ENCODE measurements around the gene TSPAN2.

Gene TSPAN2

DNA sequence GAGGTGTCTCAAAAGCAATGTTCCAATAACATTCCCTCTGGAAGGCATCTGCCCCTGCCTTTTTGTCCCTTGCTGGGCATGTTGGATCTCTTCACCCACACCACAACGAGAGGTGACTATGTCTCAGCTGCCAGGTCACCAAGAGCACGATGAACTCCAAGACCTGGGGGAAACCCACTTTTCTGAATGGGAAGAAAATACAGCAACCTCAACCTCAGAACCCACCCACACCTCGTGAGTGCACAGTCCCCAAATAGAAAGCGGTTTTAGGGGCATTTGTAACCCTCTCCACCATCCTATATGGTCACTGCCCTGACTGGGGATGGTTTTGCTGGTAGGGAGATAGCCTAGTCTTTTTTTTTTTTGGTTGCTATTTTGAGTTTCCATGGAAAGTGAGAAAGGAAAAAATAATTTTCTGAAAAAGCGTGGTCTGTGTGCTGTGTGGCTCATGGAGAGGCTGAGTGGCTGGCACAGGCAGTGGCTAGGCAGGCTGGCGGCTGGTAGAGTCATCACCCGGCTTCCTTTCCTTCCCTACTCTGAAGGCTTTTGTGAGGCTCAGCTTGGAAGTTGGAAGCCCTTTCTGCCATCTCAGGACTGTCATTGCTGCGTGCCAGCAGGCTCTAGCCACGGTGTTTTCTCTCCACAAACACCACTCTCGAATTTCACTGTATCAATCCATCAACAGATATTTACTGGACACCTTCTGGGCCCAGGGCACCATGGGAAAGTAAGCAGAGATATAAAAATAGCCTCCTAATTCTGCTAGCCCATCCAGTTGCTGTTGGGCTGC lies 15.8 kb downstream of the TSPAN2 start:
- no peak for FAIRE-seq

DNA sequence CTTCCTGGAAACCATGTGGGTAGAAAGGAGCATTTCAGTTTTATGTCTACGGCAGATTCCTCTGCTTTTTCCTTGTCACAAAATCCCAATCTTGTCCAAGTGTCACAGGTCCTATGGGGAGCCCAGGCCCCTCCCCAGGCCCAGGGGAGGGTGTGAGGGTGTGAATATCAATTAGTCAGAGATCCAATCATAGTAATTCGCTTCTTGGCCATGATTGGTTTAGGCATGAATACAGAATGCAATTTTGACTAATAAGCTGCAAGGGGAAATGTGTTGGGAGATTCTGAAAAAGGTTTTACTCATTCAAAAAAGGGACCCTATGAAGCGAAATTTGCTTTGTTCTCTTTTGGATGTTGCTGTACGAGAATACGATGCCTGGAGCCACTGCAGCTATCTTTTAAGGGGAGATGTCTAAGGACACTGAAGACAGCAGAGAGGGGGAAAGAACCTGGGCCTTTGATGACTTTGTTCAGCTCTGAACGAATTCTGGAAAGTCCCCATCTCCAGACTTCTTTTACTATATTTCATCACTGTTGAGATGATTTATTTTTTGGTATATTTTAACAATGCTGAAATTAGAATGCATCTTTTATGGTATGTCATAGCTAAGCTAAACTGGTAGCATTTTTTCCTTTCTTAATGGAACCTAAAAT lies 18.2 kb downstream of the TSPAN2 start:
- FAIRE-seq, result no peak

DNA sequence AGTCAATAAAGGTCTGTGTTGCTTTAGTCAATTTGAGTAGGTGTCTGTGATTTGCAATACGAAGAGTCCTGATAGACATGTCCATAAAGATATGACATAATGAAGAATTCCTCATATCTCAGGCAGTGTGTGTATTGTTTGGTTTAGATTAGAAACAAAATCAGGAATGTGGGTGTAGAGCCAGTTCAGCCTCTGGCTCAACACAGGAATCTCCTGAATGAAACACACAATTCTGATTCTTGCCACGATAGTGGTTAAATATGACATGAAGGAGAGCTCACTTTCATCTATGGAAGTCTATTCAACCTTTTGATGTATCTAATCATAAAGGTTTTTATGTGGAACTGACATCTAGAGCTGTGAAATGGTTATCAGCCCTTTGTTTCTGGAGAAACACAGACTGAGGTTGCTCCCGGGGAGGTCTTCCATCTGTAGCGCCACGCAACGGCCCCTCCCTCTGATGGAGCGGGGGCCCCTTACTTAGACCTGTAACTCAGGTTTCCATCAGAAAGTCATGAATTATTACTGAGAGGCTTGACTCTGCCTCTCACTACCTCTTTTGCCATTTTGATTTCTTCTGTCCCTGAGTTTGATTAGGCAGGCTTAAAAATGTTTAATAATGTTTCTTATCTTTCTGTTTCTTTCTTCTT lies 19.5 kb downstream of the TSPAN2 start:
- no peak for FAIRE-seq

DNA sequence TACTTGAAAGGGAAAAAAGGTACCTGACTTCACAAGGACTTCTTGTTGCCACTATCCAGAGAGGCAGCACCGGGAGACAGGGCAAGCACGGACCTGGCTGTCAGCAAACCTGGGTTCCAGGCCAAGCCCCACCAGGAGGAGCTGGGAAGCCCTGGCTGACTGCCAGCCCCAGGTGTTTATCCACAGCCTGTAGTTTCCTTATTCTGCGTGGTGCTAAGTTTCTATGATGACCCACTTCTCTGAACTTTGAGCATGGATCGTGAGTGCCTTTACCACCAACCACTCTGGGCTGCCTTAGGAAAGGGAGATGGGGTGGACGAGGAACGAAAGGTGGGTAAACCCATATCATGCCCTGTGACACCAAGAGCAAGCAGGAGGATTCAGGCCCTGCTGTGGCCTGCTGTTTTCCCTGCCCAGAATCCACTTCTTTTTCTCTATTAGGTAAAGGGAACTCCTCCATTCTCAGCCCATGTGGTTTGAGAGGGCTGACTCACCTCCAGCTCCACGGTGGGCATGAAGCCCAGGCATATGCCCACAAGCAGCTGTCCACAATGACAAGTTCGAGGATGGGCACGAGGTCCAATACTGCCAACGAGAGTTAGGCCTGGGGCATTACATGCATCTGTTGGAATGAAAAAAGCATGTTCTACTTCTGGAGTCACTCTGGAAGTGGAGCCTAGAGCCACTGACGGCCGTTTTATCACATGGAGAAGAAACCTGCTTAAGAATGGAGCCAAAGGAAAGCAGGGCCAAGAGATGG lies 20.3 kb downstream of the TSPAN2 start:
- FAIRE-seq, result no peak

DNA sequence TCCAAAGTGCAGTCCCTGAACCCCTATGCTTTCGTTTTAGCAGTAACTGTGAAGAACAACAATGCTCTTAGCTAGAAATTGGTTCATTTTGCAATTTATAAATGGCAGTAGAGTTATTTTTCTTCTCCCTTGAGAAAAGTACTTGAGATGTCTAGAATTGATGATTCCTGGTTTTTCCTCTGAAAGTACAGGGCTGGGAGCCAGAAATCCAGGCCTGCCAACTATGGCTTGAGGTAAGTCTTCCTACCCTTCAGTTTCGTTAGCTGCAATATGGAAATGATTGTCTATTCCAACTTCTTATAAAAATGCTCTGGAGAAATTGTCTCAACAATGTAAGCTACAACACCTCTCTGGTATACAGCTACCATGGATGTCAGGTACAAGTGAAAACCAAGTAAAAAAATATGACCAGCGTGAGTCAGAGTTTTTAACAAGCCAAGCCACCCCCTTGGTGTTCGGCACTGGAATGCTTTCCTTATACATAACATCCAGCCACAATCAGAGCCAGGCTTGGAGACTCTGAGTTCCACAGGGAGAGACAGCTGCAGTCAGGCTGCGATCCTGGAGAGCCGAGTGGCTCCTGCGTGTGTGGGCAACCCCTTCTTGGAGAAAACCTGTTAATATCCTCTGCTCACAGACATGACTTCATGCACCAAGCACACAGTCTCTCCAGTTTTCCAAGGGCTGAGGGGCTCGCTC lies 22.0 kb downstream of the TSPAN2 start:
- FAIRE-seq, result no peak

DNA sequence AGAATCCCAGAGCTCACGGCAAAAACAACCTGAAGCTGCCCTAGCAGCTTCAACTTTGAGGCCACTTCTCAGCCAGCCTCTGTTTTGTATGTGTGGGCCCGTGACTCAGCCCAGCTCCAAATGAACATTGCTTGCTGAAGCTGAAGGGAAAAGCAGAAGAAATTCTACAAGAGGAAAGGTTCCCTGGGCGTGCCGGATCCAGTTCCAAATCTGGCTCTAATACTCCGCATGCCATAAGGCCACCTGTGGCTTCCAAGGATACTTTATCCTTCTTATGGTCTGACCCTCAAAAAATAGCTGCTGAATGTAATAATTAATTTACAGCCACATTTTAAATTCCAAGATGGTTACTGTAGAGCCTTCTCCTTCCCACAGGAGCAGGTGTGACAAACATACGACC lies 24.3 kb downstream of the TSPAN2 start:
- no peak for FAIRE-seq

DNA sequence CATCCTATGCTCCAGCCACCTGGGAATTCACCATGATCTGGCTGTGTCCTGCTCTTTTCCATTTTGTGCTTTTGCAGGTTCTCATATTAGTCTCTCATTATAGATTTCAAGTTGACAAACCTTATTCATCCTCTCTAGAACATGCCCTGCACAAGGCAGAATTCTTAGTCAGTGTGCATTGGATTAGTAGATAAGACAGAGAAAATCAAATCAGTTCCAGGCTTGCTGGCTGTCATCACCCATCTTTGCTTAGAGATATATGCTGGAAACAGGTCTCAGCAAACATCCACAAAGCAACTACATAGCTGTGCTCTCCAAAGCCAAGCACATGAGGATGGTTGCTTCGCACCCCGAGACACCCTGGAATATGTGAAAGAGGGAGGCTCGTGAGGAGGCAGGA lies 24.8 kb downstream of the TSPAN2 start:
- no peak for FAIRE-seq

DNA sequence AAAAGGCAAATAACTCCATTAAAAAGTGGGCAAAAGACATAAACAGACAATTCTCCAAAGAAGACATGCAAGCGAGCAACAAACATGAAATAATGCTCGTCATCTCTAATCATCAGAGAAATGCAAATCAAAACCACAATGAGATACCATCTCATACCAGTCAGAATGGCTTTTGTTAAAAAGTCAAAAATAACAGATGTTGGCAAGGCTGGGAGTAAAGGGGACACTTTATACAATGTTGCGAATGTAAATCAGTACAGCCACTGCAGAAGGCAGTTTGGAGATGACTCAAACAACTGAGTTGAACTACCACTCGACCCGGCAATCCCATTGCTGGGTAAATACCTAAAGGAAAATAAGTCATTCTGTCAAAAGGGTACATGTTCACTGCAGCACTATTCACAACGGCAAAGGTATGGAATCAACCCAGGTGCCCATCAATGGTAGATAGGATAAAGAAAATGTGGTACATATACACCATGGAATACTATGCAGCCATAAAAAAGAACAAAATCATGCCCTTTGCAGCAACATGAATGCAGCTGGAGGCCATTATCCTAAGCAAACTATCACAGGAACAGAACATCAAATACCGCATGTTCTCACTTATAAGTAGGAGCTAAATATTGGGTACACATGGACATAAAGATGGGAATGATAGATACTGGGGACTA lies 25.9 kb downstream of the TSPAN2 start:
- FAIRE-seq, result no peak

DNA sequence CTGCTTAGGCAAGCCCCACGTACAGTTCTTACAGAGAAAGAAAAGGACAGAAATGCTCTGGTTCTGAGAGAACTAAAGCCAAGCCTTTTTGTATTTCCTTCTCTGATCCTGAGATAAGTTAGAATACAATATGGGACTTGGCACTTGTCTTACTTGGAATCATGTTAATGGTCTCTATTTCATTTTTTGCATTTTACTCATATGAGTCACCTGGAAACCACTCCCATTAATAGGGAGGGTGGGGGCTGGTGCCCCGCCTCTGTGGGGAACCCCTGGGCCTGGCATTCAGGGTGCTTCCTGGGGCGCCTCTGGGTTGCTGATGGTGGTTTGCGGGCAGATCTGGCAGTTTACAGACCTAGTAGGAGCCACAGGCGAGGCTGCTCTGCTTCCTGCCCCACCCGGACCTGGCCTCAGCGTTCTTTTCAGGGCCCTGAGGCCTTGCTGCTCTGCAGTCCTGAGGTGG lies 26.7 kb downstream of the TSPAN2 start:
- FAIRE-seq, result no peak

DNA sequence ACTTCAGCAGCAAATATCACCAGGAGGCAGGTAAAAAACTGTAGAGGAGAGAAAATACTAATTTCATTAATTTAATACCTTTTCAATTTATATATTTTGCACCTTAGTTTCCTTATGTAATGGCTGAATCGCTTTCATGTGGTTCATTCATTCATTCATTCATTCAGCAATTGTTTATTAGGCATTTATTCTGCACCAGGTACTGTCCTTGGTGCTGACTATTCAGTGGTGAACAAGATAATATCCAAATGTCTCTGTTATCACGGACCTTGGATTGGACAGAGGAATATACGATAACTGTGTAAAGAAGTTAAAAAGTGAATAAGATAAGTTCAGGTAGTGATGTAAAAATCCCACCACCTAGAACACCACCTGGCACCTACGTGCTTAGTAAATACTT lies 28.8 kb downstream of the TSPAN2 start:
- FAIRE-seq, result no peak

DNA sequence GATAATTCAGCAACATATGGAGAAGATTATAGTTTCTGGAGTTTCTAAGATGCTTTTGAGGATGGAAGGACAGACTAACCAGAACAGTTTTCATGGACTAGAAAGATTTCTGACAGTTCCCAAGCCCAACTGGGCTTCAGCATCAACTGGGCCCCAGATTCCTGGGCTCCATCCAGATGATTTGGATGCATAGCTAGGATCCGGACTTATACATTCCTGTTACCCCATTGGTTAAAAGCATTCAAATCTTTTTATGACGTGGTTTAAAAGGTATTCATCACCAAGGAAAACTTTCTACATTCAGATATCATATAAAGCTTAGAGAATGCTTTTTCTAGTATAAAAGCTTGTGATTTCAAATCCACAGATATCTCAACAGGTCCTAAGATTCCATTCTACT lies 30.0 kb downstream of the TSPAN2 start:
- FAIRE-seq, result no peak

DNA sequence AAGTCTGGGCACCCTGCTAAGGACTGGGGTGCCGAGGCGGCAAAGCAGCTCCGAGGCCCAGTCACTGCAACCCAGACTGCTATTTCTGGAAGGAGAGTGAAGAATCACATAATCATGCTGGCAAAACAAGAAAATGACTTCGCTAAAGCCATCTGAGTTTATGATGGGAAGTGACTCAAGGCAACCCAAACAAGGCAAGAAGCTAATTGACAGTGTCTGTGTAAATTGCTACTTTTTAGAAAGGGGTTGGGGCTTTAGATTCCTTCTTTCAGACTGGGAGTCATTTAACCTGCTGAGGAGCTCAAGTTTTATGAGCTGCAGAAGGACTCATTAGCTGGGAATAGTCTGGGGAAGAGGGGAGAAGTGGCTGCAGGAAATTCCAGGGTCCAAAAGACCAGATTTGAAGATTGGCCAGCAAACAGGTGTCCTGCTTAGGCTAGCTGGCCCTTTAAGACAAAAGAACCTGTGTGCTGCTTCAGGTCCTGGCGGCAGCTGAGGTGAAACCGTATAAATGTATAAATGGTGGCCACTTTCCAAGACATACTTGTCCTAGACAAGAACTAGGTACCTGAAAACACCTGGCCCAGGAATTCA lies 31.5 kb downstream of the TSPAN2 start:
- no peak for FAIRE-seq

DNA sequence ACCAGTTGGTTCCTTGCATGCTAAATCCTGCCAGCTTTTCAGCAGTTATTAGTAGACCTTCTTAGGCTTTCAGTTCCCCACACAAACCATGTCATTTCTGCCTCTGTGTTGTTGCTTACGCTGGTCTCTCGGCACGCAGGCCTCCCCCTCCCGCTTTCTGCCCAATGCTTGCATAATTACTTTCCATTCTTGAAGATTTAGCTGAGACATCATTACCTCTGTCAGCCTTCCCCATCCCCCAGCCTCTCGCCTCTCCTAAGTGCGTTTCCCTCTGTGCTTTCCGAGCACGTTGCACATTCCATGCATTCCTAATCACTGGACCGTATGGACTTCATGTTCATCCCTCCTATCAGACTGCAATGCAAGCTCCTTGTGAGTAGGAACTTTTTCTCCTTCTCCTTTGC lies 32.9 kb downstream of the TSPAN2 start:
- no peak for FAIRE-seq

DNA sequence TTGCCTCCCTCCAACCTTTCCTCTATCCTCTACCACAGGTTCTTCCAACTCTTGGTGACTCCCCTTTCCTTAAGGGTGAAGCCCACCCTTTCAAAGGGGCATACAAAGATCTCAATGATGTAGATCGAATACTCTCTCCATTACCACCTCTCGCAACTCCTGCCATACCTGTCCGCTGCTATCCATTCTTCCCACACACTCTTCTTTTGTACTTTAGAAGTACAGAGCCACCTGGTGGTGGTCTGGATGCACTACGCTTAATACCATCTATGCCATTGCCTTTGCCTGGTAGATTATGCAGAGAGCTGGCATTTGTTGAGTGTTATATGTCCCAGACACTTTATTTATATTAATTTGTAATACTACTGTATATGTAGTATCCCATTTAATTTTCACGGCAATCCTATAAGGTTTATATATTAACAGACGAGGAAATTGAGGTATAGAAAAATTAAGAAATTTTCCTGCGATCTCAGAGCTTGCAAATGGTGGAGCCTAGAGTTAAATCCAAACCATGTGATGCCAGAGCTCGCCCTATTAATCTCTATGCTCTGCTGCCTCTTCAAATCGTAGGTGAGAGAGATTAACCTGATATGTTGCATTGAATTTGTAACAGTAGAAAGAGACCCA lies 36.7 kb downstream of the TSPAN2 start:
- peak; percentile 59 for FAIRE-seq

DNA sequence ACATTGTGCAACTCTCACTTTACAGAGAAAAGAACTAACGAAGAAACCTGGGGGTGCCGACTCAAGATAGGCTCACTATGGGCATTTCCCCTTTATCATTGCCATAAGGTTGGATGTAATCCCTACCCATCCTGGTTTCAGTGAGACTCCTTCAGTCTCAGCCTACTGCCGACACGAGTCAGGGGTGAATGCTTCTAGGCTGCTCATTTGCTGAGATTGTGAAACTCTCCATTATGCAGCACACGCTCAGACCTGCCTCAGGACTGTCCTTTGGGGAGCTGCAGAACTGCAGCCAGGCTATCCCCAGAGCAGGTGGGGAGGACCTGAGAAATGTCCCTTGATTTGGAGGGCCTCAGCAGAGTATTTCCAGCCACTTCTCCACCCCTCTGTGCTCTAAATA lies 37.5 kb downstream of the TSPAN2 start:
- no peak for FAIRE-seq

DNA sequence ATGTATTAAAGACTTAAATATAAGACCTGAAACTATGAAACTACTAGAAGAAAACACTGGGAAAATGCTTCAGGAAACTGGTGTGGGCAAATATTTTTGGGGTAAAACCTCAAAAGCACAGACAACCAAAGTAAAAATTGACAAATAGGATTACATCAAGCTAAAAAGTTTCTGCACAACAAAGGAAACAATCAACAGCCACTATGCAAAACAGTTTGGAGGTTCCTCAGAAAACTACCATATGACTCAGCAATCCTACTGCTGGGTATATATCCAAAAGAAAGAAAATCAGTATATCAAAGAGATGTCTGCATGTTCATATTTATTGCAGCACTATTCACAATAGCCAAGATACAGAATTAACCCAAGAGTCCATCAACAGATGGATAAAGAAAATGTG lies 42.6 kb downstream of the TSPAN2 start:
- no peak for FAIRE-seq

DNA sequence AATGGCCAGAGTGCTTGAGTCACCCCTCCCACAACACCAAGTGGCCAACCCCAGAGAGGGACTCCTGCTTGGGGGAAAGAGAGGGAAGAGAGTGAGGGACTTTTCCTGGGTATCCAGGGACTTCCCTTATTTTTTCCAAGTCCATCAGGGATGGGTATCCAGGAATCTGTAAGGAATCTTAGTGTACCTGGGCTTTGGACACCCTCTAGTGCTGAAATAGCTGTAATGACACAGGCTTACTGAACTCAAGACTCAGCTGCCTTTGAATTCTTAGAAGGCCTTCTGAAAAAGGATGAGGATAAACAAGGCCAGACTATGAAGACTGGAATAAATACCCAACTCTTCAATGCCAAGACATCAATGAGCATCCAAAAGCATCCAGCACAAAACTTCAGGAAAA lies 47.6 kb downstream of the TSPAN2 start:
- FAIRE-seq, result no peak

DNA sequence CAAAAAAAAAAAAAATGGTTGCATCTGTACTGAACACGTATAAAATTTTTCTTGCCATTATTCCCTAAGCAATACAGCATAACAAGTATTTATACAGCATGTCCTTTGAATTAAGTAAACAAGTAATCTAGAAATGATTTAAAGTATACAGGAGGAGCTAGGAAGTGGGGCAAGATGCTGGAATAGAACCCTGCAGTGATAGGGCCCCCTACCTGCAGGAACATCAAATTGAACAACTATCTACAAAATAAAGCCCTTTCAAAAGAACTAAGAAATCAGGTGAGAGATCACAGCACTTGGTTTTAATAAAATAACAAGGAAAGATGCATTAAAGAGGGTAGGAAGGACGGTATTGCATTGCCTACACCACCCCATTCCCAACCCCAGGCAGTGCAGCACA lies 48.8 kb downstream of the TSPAN2 start:
- FAIRE-seq, result no peak

DNA sequence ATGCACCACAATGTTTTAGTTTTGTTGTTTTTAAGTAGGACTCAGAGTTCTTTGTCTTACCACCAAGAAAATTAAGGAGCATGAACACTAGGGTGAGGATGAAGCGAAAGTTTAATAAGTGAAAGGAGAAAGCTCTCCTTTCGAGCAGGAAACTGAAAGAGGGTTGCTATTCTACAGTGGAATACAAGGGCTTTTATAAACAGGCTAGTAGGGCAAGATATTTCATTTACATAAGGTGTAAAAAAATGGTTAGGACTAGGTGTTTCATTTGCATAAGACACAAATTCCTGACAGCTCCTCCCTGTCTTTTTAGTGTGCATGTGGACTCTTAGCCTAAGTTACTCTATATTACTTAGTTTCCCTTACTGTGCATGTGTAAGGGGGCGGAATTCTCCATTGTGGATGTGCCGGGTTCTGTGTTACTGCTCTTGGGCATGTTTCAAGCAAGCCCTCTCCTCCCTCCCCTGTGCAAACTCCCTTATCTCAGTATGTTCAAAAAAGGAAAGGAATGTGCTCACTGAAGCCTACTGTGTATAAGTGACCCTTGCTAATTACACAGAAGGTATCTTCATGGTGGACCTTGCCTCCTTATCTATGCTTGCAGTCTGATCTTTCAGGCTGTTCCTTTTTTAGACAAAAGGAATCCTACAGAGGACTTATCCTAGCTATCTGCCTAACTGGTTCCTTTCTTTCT lies 52.3 kb downstream of the TSPAN2 start:
- FAIRE-seq, result no peak

DNA sequence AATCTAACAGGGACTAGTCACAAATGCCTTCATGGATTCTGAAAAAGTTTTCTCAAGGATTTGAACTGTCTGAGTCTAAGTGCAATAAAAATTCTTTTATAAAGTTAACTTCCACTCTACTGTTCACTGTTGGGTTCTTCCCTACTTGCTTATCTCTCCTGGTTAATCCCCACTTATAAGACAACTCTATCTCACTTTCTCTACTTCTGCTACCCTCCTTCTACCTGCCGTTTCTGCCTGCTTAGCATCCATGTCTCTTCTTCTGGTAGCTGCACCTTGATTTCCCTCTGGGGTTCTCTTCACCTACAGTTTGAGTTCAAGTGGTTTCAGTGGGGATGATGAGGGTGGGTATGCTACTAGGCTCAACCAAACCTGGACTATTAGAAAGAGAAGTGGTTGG lies 53.7 kb downstream of the TSPAN2 start:
- no peak for FAIRE-seq

DNA sequence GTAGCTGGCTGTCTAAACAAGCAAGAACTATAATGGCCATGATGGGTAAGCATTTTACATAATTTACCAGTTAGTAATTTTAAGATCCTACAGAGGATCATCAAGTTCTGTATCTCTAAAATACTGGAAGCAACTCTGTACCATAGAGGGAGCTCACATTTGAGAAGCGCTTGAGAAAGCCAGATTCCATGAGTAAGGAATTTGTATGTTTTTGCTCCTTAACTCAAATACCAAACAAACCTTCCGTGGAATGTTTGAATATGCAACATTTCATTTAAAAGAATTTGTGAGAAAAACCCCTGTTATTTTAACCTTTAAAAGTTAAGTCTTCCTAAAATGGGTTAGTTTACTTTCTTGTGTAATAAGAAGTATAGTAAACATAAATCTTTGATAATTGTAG lies 57.7 kb downstream of the TSPAN2 start:
- FAIRE-seq, result no peak
